ENCODE results near the gene CAPN12. TPM values are rescaled to one million over a fixed set of nuclear protein-coding genes. Genes with fewer than 3 reads are reported as not detected.

The CAPN12 gene
- total and polyA plus RNA-seq, 2 of the 8 experiments (the other 6 are each of a cell fraction or from before 2014, with no cell fraction given), result 8.8 to 20.0 TPM

GRCh38 chr19:38745316-38745715, 1.0 kb upstream of the CAPN12 start:
- no peak overlapping the region for H3K56ac ChIP-seq (replicated peaks; ENCODE audit: insufficient read length, low read depth, low read length)
- H3K23ac ChIP-seq (ENCODE audit: insufficient read length), result no peak overlapping the region
- H3K9me3 ChIP-seq (ENCODE audit: insufficient read depth in 2 of 2, low read depth in 1 of 2, low read length in 1 of 2), result no peaks in the 10 kb centered on the region
- no peak for FAIRE-seq
- WGBS, 2 experiments (ENCODE audit: extremely low coverage in 1 of 2, insufficient coverage in 1 of 2, insufficient read length in 1 of 2, insufficient replicate concordance in 2 of 2, low coverage in 1 of 2, low lambda C conversion rate in 2 of 2, missing lambda C conversion rate in 1 of 2), result 92% methylated on average over 7 of the region's 7 CpGs; no CpG with 5 or more reads in 1 of the 2 experiments
- H3K4me1 ChIP-seq (replicated peaks in 1 of 4; ENCODE audit: control insufficient read depth in 3 of 4, insufficient read depth in 4 of 4, low read length in 3 of 4), result no peaks in the 10 kb centered on the region; a peak in 1 of 7 replicates
- H3K27ac ChIP-seq (ENCODE audit: low read depth, low read length), result no peak overlapping the region
- H4K91ac ChIP-seq (replicated peaks; ENCODE audit: insufficient read length, low read length), result no peak overlapping the region
- H3K27me3 ChIP-seq (replicated peaks in 1 of 4; ENCODE audit: control insufficient read depth in 3 of 4, extremely low read depth in 1 of 4, insufficient read depth in 3 of 4, low read length in 3 of 4), result 0 out of 7 replicates have a peak, but pooled peaks cover 0 to 4% (median 0%) of the 10 kb centered on the region in 4 experiments
- H3K36me3 ChIP-seq (ENCODE audit: control insufficient read depth in 2 of 4, insufficient read depth in 4 of 4, low read length in 3 of 4), result no peaks in the 10 kb centered on the region
- no peak overlapping the region for H2BK20ac ChIP-seq (ENCODE audit: low read length)
- DNase-seq (ENCODE audit: low read depth in 1 of 2, low spot score in 2 of 2), result no peak
- H3K4ac ChIP-seq (replicated peaks; ENCODE audit: insufficient read length, low read depth, low read length), result no peak overlapping the region
- H3K79me2 ChIP-seq (ENCODE audit: control insufficient read depth in 1 of 2, insufficient read depth in 2 of 2, low read length in 2 of 2), result no peaks in the 10 kb centered on the region
- no peak overlapping the region for H3K9ac ChIP-seq (replicated peaks in 1 of 4; ENCODE audit: extremely low read depth in 1 of 4, low read depth in 3 of 4, low read length in 3 of 4)
- no peaks in the 10 kb centered on the region for H3K23me2 ChIP-seq (ENCODE audit: low read depth, low read length)
- H3K18ac ChIP-seq (ENCODE audit: extremely low read depth, low read length), result no peak overlapping the region
- H3K4me2 ChIP-seq (ENCODE audit: insufficient read depth in 1 of 2, low read depth in 2 of 2, low read length in 2 of 2), result no peak overlapping the region
- no peak overlapping the region for H2AK5ac ChIP-seq (ENCODE audit: low read depth, low read length)
- no peak overlapping the region for H3K14ac ChIP-seq (ENCODE audit: insufficient read length)
- no peak overlapping the region for H2BK5ac ChIP-seq (ENCODE audit: low read depth, low read length)
- no peak overlapping the region for H3K4me3 ChIP-seq (ENCODE audit: extremely low read depth in 1 of 4, insufficient read depth in 2 of 4, low read depth in 3 of 4, low read length in 4 of 4)
- no peak overlapping the region for H2BK15ac ChIP-seq (ENCODE audit: low read length)
- no peak overlapping the region; the same call in 1 of the 2 replicates for H4K8ac ChIP-seq (ENCODE audit: extremely low read depth, insufficient read depth, low read length)
- H2AFZ ChIP-seq (ENCODE audit: low read length), result no peak overlapping the region
- ChIA-PET POLR2A (ENCODE audit: partially characterized antibody) (interaction anchor here (1.3 to 1.6 kb wide), 3 partner anchors 75 to 107 kb away, joined by 3 to 5 read pairs (median 4); partner anchors contain the start of gene HNRNPL), CTCF (ENCODE audit: partially characterized antibody) (interaction anchor here (1.6 kb wide), 1 partner anchor 124 kb away, joined by 4 read pairs; no protein-coding TSS in a partner anchor)
- no peak overlapping the region for H2BK12ac ChIP-seq (ENCODE audit: low read depth, low read length)
- H2BK120ac ChIP-seq (replicated peaks; ENCODE audit: low read depth, low read length), result no peak overlapping the region
- H3K79me1 ChIP-seq (ENCODE audit: low read depth, low read length), result no peaks in the 10 kb centered on the region
- H4K20me1 ChIP-seq (replicated peaks in 1 of 2; ENCODE audit: control insufficient read depth in 1 of 2, insufficient read depth in 2 of 2, low read length in 2 of 2), result no peaks in the 10 kb centered on the region
- H4K5ac ChIP-seq (ENCODE audit: insufficient read length, low read depth, low read length), result no peak overlapping the region
- TF ChIP-seq JUN (IDR thresholded peaks at IDR 0.05; ENCODE audit: low read depth, low read length) (no peak), POU5F1 (IDR thresholded peaks at IDR 0.05; ENCODE audit: low read depth, low read length) (no peak), GABPA (IDR thresholded peaks at IDR 0.05; ENCODE audit: borderline replicate concordance, insufficient read depth, low read length) (no peak), HDAC2 (IDR thresholded peaks at IDR 0.05; ENCODE audit: borderline replicate concordance in 1 of 2, low read depth in 2 of 2, low read length in 2 of 2) (no peak), RAD21 (IDR thresholded peaks at IDR 0.05 in 1 of 2, conservative IDR thresholded peaks at IDR 0.05 in 1 of 2; ENCODE audit: low read depth in 2 of 2, low read length in 2 of 2) (no peak), SIN3A (conservative IDR thresholded peaks at IDR 0.05 in 1 of 2, IDR thresholded peaks at IDR 0.05 in 1 of 2; ENCODE audit: low read depth in 1 of 2, low read length in 2 of 2) (no peak), CHD1 (IDR thresholded peaks at IDR 0.05; ENCODE audit: low read depth, low read length) (no peak), JUND (IDR thresholded peaks at IDR 0.05; ENCODE audit: low read length) (no peak), BACH1 (IDR thresholded peaks at IDR 0.05; ENCODE audit: low read length) (no peak), KDM1A (IDR thresholded peaks at IDR 0.05; ENCODE audit: borderline replicate concordance, low read length) (no peak), SIRT6 (IDR thresholded peaks at IDR 0.05; ENCODE audit: low read length) (no peak), BRCA1 (IDR thresholded peaks at IDR 0.05; ENCODE audit: low read depth, low read length) (no peak)
- TF ChIP-seq, protein P1, sequence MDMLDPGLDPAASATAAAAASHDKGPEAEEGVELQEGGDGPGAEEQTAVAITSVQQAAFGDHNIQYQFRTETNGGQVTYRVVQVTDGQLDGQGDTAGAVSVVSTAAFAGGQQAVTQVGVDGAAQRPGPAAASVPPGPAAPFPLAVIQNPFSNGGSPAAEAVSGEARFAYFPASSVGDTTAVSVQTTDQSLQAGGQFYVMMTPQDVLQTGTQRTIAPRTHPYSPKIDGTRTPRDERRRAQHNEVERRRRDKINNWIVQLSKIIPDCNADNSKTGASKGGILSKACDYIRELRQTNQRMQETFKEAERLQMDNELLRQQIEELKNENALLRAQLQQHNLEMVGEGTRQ (IDR thresholded peaks at IDR 0.05; ENCODE audit: low read length), result no peak
